Hematopoietic multipotent progenitor cell treated with erythropoietin and hydrocortisone succinate and interleukin-3 and kit ligand, for 15 days (in vitro differentiated cells): ENCODE measurements around the gene GRIP2.

Experiments used
- DNase-seq: peaks from one replicate; pipeline ENCODE4 v3.0.0-alpha.2; 2015; ENCODE audit warnings: low spot score

GRIP2 gene

GRCh38 chr3:14465425-14465824, 74.7 kb downstream of the GRIP2 start:
- DNase-seq: no peak

GRCh38 chr3:14464521-14464920, 75.6 kb downstream of the GRIP2 start:
- DNase-seq: no peak

- DNase-seq: no peak
Observed at GRCh38 chr3:14464141-14464465, 76.0 kb downstream of the GRIP2 start.

- DNase-seq: no peak
Observed at GRCh38 chr3:14463330-14464140, 76.6 kb downstream of the GRIP2 start.

GRCh38 chr3:14462738-14463137, 77.4 kb downstream of the GRIP2 start:
- DNase-seq: no peak

GRCh38 chr3:14461748-14462324, 78.3 kb downstream of the GRIP2 start:
- peak; percentile 4 for DNase-seq

GRCh38 chr3:14461006-14461747, 79.0 kb downstream of the GRIP2 start:
- DNase-seq: no peak

GRCh38 chr3:14460342-14461005, 79.7 kb downstream of the GRIP2 start:
- DNase-seq: no peak

GRCh38 chr3:14459787-14460186, 80.4 kb downstream of the GRIP2 start:
- DNase-seq: no peak

GRCh38 chr3:14459384-14459783, 80.8 kb downstream of the GRIP2 start:
- DNase-seq: no peak

- no peak for DNase-seq
Observed at GRCh38 chr3:14458434-14459275, 81.5 kb downstream of the GRIP2 start.

- no peak for DNase-seq
Observed at GRCh38 chr3:14457999-14458398, 82.1 kb downstream of the GRIP2 start.

GRCh38 chr3:14457481-14457880, 82.7 kb downstream of the GRIP2 start:
- DNase-seq: no peak

GRCh38 chr3:14456794-14457193, 83.3 kb downstream of the GRIP2 start:
- DNase-seq: no peak

- no peak for DNase-seq
Observed at GRCh38 chr3:14455571-14456317, 84.4 kb downstream of the GRIP2 start.

- DNase-seq: no peak
Observed at GRCh38 chr3:14454639-14455310, 85.4 kb downstream of the GRIP2 start.

GRCh38 chr3:14453876-14454638, 86.1 kb downstream of the GRIP2 start:
- no peak for DNase-seq

- no peak for DNase-seq
Observed at GRCh38 chr3:14452740-14453710, 87.1 kb downstream of the GRIP2 start.
